ENCODE results near the gene TM4SF5.

DNA sequence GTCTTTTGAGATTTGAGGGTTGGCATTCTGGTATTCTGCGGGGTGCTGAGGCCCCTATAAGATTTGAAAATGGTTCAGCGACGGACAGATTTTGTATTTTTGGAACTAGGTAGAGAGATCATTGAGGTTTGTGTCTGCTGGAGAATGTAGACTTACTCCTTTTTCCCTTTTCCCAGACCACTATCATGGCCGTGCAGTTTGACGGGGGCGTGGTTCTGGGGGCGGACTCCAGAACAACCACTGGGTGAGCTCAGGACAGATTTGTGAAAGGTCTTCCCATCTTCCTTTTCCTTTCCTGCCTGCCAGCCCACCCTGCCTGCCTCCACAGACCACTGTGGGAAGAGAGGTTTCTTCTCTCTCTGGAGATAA is 24.9 kb downstream of the TM4SF5 start:
- no peak for TF ChIP-seq EZH2 (IDR thresholded peaks at IDR 0.05; ENCODE audit: insufficient read depth, poor library complexity, severe bottlenecking)
- no peak for TF ChIP-seq EZH2phosphoT487 (IDR thresholded peaks at IDR 0.05; ENCODE audit: insufficient read depth, low read depth)
